Astrocyte of the hippocampus (primary cell): ENCODE results near the gene GGTA1.
A peak's percentile ranks its signal among the peaks of the same experiment; 100 is the strongest.

Experiments used
- DNase-seq: peaks from one replicate; pipeline ENCODE4 v3.0.0; 2011; ENCODE audit warnings: low read depth, low spot score

The GGTA1 gene

GRCh38 chr9:121499177-121499426, 542 bp downstream of the GGTA1 start:
- no peak for DNase-seq

GRCh38 chr9:121498487-121499176, 1.0 kb downstream of the GGTA1 start:
- DNase-seq = peak; percentile 41

GRCh38 chr9:121498150-121498486, 1.5 kb downstream of the GGTA1 start:
- peak; percentile 82 for DNase-seq

GRCh38 chr9:121495976-121496375, 3.7 kb downstream of the GGTA1 start:
- no peak for DNase-seq

- no peak for DNase-seq
Measured at GRCh38 chr9:121494192-121494591, 5.5 kb downstream of the GGTA1 start.

- DNase-seq = no peak
Measured at GRCh38 chr9:121491111-121491510, 8.5 kb downstream of the GGTA1 start.

- no peak for DNase-seq
Measured at GRCh38 chr9:121489344-121489743, 10.3 kb downstream of the GGTA1 start.

GRCh38 chr9:121486043-121486442, 13.6 kb downstream of the GGTA1 start:
- no peak for DNase-seq

GRCh38 chr9:121485623-121486022, 14.0 kb downstream of the GGTA1 start:
- DNase-seq = no peak

- DNase-seq = no peak
Measured at GRCh38 chr9:121484651-121485446, 14.8 kb downstream of the GGTA1 start.

- no peak for DNase-seq
Measured at GRCh38 chr9:121483473-121484031, 16.1 kb downstream of the GGTA1 start.

GRCh38 chr9:121483049-121483448, 16.6 kb downstream of the GGTA1 start:
- no peak for DNase-seq

GRCh38 chr9:121478816-121479676, 20.6 kb downstream of the GGTA1 start:
- DNase-seq = no peak

- DNase-seq = no peak
Measured at GRCh38 chr9:121476156-121476555, 23.5 kb downstream of the GGTA1 start.

- no peak for DNase-seq
Measured at GRCh38 chr9:121474231-121474947, 25.3 kb downstream of the GGTA1 start.

- DNase-seq = no peak
Measured at GRCh38 chr9:121473229-121473628, 26.4 kb downstream of the GGTA1 start.

- no peak for DNase-seq
Measured at GRCh38 chr9:121472446-121472845, 27.2 kb downstream of the GGTA1 start.

GRCh38 chr9:121466142-121466541, 33.5 kb downstream of the GGTA1 start:
- DNase-seq = no peak

GRCh38 chr9:121464968-121465367, 34.7 kb downstream of the GGTA1 start:
- DNase-seq = no peak

GRCh38 chr9:121463026-121463807, 36.4 kb downstream of the GGTA1 start:
- peak; percentile 42 for DNase-seq

GRCh38 chr9:121459513-121459912, 40.1 kb downstream of the GGTA1 start:
- DNase-seq = no peak
